ENCODE data around the gene NTRK3. TPM values are rescaled to one million over a fixed set of nuclear protein-coding genes. Genes with fewer than 3 reads are reported as not detected.

The NTRK3 gene
- total RNA-seq, 6 experiments from 2014 or later = 0.02 TPM; not detected in 5

DNA sequence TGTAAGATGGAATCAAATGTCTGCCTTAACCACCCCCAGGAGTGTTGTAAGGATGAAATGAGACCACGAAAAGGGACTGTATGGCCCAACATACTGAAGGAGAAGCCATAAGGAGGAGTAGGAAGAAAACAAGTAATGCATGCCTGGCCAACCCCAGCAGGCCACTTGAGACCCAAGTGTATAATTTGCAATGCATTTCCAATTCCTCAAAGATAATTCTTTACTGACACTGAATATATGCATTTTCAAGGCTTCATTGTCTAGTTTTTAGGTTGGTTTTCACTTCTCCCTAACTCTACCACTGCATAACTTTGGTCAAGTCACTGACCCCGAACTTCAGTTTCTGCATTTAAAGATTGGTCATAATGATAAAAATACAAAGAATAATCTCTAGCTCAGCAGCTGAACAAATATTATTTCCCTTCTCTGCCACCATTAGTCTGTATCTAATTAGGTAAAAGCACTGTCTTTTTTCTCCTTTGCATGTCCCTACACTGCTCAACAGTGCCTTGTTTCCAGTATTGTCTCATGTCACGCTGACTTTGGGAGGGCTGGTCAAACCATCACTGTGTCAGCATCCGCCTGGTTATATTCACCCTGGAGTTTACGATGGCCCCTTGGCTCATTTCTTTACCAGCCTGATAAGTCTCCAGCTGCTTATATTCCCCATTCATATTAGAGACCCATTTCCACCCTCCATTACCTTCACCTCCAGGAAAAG, 378.6 kb downstream of the NTRK3 start:
- no peak for DNase-seq
- H3K36me3 Mint-ChIP-seq (ENCODE audit: low read depth) = no peaks in the 10 kb centered on the region
- TF ChIP-seq, protein P1, sequence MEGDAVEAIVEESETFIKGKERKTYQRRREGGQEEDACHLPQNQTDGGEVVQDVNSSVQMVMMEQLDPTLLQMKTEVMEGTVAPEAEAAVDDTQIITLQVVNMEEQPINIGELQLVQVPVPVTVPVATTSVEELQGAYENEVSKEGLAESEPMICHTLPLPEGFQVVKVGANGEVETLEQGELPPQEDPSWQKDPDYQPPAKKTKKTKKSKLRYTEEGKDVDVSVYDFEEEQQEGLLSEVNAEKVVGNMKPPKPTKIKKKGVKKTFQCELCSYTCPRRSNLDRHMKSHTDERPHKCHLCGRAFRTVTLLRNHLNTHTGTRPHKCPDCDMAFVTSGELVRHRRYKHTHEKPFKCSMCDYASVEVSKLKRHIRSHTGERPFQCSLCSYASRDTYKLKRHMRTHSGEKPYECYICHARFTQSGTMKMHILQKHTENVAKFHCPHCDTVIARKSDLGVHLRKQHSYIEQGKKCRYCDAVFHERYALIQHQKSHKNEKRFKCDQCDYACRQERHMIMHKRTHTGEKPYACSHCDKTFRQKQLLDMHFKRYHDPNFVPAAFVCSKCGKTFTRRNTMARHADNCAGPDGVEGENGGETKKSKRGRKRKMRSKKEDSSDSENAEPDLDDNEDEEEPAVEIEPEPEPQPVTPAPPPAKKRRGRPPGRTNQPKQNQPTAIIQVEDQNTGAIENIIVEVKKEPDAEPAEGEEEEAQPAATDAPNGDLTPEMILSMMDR (IDR thresholded peaks at IDR 0.05) = no peak
- no peaks in the 10 kb centered on the region for H3K9me3 Mint-ChIP-seq
- peaks cover 75% of the 10 kb centered on the region for H3K4me1 Mint-ChIP-seq (ENCODE audit: low read depth)
- peak overlapping the region; percentile 34 for H3K27ac Mint-ChIP-seq
- H3K27me3 Mint-ChIP-seq (ENCODE audit: insufficient read depth) = peaks cover 2% of the 10 kb centered on the region; the same call in 1 of the 2 replicates
- peak overlapping the region; percentile 22; the same call in 1 of the 2 replicates for H3K4me3 Mint-ChIP-seq

GRCh38 chr15:87877114-87877810, 379.3 kb downstream of the NTRK3 start:
- TF ChIP-seq, protein P1 (IDR thresholded peaks at IDR 0.05) = no peak
- DNase-seq = peak; percentile 71
- Mint-ChIP-seq H3K36me3 (ENCODE audit: low read depth) (no peaks in the 10 kb centered on the region), H3K9me3 (no peaks in the 10 kb centered on the region), H3K4me1 (ENCODE audit: low read depth) (peaks cover 82% of the 10 kb centered on the region), H3K27ac (peak overlapping the region; percentile 34), H3K4me3 (peak overlapping the region; percentile 22), H3K27me3 (ENCODE audit: insufficient read depth) (peaks cover 2% of the 10 kb centered on the region; the same call in 1 of the 2 replicates)

DNA sequence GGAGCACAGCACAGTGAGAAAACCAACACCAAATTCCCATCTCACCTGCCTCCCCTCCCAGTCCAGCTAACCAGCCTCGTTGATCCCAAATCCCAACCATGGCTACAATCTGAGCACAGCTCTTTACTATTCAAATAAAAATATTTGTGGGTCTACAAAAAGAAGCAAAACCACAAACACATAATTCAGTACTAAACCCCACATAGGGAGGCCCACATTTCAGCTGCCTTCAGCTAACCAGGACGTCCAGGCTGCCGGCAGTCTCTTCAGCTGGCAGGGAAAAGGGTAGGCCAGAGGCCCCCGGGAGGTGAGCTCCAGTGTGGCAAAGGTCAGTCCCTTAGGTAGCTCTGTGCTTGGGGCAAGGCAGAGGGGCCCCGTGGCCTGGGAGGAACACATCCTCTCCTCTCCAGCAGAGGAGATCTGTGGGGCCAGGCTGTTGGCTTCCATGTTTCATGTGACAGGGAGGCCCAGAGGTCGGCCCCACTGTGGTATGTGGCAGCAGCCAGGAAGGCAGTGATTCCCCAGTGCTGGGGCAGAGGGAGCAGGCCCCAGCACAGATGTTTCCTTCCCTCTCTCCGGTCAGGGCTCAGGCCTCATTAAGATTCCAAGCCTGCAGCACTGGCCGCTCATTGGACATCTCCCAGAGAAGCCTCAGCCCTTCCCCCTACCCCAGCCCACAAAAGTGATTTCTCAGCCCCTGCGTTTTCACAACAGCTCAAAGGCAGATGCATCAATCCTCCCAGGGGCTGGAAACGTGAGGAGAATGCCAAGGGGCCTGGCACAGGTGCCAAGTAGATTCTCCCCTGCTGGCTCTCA, 381.4 kb downstream of the NTRK3 start:
- no peak overlapping the region for H3K4me3 Mint-ChIP-seq
- peak; percentile 64 for DNase-seq
- H3K36me3 Mint-ChIP-seq (ENCODE audit: low read depth) = no peaks in the 10 kb centered on the region
- H3K27ac Mint-ChIP-seq = peak overlapping the region; percentile 75
- peaks cover 1% of the 10 kb centered on the region; the same call in 1 of the 2 replicates for H3K27me3 Mint-ChIP-seq (ENCODE audit: insufficient read depth)
- H3K4me1 Mint-ChIP-seq (ENCODE audit: low read depth) = peaks cover 94% of the 10 kb centered on the region
- H3K9me3 Mint-ChIP-seq = no peaks in the 10 kb centered on the region
- TF ChIP-seq, protein P1 (IDR thresholded peaks at IDR 0.05) = no peak

- no peak overlapping the region for H3K4me3 Mint-ChIP-seq
- TF ChIP-seq, protein P1 (IDR thresholded peaks at IDR 0.05) = no peak
- no peak for DNase-seq
- peaks cover 99% of the 10 kb centered on the region for H3K4me1 Mint-ChIP-seq (ENCODE audit: low read depth)
- H3K27me3 Mint-ChIP-seq (ENCODE audit: insufficient read depth) = no peaks in the 10 kb centered on the region
- H3K36me3 Mint-ChIP-seq (ENCODE audit: low read depth) = no peaks in the 10 kb centered on the region
- H3K27ac Mint-ChIP-seq = no peak overlapping the region
- H3K9me3 Mint-ChIP-seq = no peaks in the 10 kb centered on the region
Observed at GRCh38 chr15:87873516-87873915, 383.0 kb downstream of the NTRK3 start.

- Mint-ChIP-seq H3K27me3 (ENCODE audit: insufficient read depth) (no peaks in the 10 kb centered on the region), H3K4me1 (ENCODE audit: low read depth) (peaks cover 82% of the 10 kb centered on the region), H3K27ac (peak overlapping the region; percentile 84), H3K4me3 (peak overlapping the region; percentile 70), H3K36me3 (ENCODE audit: low read depth) (no peaks in the 10 kb centered on the region), H3K9me3 (no peaks in the 10 kb centered on the region)
- TF ChIP-seq, protein P1 (IDR thresholded peaks at IDR 0.05) = no peak
- DNase-seq = peak; percentile 47
Observed at GRCh38 chr15:87871731-87872320, 384.7 kb downstream of the NTRK3 start.

All from HFFc6 (cell line).